HG03103 (cell line): ENCODE measurements around the gene CFAP69.

Experiments
- ATAC-seq: cut with Tn5 transposase; IDR thresholded peaks from one replicate; pipeline ENCODE4 v1.9.1; 2021; ENCODE audit warnings: low read depth; ENCODE audit not compliant: unreplicated experiment

CFAP69 gene

GRCh38 chr7:90244909-90245851 lies at the start of gene CFAP69:
Gene CFAP69, plus strand, starts transcription at chr7:90245174. Its CDS starts 251 bp downstream, at chr7:90245425.
- ATAC-seq: peak; percentile 91

DNA sequence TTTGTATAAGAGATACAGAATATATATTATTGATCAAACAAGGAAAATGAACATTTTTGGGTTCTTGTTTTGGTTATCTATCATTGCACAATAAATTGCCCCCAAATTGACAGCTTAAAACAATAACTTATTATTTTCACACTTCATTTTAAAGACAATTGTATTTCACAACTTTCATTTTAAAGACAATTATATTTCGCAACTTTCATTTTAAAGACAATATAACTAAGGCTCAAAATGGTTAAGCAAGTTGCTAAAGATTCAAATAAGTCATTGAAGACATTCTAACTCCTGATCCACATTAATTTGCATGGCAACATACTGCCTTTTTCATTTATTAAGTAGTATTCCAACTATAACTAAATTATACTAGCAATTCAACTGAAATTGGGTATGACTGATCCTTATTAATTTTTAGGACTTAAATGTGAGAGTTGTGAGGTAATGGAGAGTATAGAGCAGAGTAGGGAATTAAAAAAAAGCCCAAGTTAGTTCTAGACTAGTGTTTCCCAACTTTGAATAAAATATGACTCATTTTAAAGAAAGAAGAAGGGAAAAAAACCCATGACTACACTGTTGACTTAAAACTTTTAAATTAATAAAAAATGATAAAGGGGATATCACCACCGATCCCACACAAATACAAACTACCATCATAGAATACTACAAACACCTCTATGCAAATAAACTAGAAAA lies 43.3 kb upstream of the CFAP69 start:
- no peak for ATAC-seq

DNA sequence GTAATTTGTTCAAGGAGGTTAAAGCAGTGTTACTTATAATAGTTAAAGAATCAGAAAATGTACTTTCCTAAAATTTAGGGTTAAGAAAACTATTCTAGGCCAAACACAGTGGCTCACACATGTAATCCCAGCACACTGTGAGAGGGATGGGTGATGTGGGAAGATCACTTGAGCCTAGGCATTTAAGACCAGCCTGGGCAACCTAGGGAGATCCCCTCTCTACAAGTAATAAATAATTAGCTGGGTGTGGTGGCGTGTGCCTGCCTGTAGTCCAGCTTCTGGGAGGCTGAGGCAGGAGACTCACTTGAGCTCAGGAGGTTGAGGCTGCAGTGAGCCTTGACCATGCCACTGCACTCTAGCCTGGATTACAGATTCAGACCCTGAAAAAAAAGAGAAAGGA lies 37.0 kb upstream of the CFAP69 start:
- ATAC-seq: no peak

DNA sequence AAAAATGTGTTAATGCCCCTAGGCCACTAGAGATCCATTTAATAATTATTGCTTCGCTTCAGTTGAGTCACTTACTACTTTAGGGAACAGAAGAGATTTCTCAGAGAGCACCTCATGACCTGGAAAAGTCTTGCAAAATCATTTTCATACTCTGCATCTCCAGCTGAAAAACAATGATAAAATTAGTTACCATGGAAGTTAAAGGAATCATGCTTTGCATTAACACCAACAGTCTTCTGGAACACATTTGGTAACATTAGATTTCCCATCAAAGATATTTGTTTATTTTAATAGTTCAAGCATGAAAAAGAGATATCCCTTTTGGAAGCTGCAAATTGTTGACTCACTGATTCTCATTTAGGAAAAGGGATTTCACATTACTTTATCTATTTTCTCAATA lies 35.2 kb upstream of the CFAP69 start:
- no peak for ATAC-seq

- no peak for ATAC-seq
These were observed 34.5 kb upstream of the CFAP69 start for GRCh38 chr7:90210475-90210874.

DNA sequence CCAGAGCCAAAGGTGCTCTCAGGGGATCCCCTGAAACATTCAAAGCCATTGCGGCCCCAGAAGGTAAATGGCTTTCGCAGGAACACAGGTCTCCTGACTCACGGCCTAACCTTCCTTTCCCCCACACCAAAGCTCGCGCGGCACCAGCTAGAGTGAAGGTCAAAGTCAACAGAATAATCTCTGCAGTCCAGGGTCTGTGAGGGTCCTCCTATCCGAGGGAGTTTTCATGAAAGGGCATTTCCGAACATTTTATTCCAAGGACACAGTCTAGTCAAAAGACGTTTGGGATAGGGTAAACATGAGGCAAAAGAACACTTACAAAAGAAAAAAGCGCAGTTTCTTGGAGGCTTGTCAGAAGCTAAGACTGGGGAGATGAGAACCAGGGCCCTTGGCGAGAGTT lies 34.0 kb upstream of the CFAP69 start:
- ATAC-seq: peak; percentile 8

DNA sequence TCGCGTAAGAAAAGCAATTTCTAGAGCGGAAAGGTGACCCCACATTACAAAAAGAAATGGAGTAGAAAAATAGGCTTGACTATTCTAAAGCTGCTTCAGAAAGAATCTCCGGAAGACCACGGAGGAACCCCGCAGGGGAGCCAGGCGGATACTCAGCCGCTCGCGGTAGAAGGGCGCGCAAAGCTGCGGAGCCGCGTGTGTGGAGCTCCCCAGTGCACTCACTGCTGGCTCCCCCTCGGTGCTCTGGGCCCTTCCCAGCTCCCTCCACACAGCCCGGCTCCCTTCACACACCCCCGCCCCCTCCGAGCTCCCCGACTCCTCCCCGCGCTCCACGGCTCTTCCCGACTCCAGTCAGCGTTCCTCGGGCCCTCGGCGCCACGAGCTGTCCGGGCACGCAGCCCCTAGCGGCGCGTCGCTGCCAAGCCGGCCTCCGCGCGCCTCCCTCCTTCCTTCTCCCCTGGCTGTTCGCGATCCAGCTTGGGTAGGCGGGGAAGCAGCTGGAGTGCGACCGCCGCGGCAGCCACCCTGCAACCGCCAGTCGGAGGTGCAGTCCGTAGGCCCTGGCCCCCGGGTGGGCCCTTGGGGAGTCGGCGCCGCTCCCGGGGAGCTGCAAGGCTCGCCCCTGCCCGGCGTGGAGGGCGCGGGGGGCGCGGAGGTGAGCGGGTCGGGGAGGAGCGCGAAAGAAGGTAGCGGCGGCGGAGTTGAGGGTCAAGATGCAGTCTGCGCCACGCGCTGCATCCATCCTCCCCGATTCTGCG lies 33.4 kb upstream of the CFAP69 start, which contains the start of gene STEAP2:
Gene STEAP2, plus strand, starts transcription at position 350 of the 758 bp plus-strand sequence. CDS start 13,343 bp downstream, outside the sequence.
- peak; percentile 91 for ATAC-seq

GRCh38 chr7:90212149-90212495 lies 32.9 kb upstream of the CFAP69 start:
- ATAC-seq: no peak

- no peak for ATAC-seq
These were observed 31.5 kb upstream of the CFAP69 start for GRCh38 chr7:90213521-90213920.

- no peak for ATAC-seq
These were observed 28.8 kb upstream of the CFAP69 start for GRCh38 chr7:90216080-90216674.

GRCh38 chr7:90216771-90217170 lies 28.2 kb upstream of the CFAP69 start:
- no peak for ATAC-seq

- ATAC-seq: no peak
These were observed 22.6 kb upstream of the CFAP69 start for GRCh38 chr7:90222390-90222789.

- ATAC-seq: no peak
These were observed 21.9 kb upstream of the CFAP69 start for GRCh38 chr7:90222811-90223725.

GRCh38 chr7:90224195-90224594 lies 20.8 kb upstream of the CFAP69 start:
- ATAC-seq: no peak

DNA sequence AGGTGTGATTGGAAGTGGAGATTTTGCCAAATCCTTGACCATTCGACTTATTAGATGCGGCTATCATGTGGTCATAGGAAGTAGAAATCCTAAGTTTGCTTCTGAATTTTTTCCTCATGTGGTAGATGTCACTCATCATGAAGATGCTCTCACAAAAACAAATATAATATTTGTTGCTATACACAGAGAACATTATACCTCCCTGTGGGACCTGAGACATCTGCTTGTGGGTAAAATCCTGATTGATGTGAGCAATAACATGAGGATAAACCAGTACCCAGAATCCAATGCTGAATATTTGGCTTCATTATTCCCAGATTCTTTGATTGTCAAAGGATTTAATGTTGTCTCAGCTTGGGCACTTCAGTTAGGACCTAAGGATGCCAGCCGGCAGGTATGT lies 19.8 kb upstream of the CFAP69 start:
- ATAC-seq: no peak

DNA sequence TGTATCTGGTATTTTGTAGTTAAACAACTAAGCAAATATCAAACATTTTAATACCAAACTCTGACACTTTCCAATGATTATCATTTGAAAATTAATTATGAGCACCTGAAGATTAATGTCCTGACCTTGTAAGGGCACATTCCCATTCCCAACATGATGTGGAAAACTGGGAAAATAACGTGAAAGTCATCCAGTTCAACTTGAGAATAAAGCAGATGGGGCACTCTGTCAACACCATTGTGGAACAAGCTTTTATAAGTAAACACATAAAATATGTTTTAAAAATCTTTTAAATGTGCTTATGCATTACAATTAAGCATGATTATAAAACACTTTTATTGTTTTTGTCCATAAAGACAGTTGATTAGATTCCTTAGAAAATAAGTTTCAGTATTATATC lies 19.4 kb upstream of the CFAP69 start:
- no peak for ATAC-seq

GRCh38 chr7:90227259-90227658 lies 17.7 kb upstream of the CFAP69 start:
- ATAC-seq: no peak

GRCh38 chr7:90229682-90230081 lies 15.3 kb upstream of the CFAP69 start:
- ATAC-seq: no peak

DNA sequence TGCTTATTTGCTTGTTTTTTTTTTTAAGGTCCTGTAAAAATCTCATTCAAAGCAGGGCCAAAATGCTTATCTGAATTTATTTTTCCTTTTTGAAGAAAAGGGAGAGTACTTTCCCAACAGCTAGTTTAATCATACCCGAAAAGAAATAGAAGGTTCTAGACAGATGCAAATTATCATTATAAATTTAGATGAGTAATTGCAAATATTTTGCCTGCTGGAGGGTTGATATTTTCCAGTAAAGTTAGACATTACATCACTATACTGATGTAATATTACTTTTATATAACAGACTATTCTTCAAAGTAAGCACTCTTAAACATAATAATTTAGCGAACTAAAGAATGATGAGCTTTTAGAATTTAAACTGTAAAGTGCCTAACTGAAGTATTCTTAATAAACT lies 14.1 kb upstream of the CFAP69 start:
- no peak for ATAC-seq

DNA sequence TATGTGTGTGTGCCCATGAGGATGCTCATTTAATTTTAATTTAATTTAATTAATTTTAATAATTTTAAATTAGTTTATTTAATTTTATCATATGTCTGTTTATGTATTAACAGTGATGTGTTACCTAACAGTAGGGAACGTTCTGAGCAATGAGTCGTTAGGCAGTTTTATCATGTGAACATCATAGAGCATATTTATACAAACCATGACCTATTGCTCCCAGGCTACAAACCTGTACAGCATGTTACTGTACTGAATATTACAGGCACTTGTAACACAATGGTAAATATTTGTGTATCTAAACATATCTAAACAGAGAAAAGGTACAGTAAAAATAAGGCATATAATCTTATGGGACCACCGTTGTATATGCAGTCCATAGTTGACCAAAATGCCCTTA lies 13.7 kb upstream of the CFAP69 start:
- no peak for ATAC-seq
